ENCODE results near the gene COBLL1.

The COBLL1 gene

GRCh38 chr2:164839914-164840457, 1.6 kb downstream of the COBLL1 start:
- TF ChIP-seq TAF1 (IDR thresholded peaks at IDR 0.05; ENCODE audit: borderline replicate concordance, insufficient read depth, low read length) (no peak), SIN3A (IDR thresholded peaks at IDR 0.05; ENCODE audit: borderline replicate concordance, insufficient read depth, low read length) (no peak), REST (IDR thresholded peaks at IDR 0.05; ENCODE audit: insufficient read depth in 1 of 2, low read depth in 2 of 2, low read length in 2 of 2) (no peak), POLR2AphosphoS5 (IDR thresholded peaks at IDR 0.05; ENCODE audit: low read depth, low read length) (no peak), FOXP2 (optimal IDR thresholded peaks at IDR 0.05; ENCODE audit: borderline replicate concordance, extremely low read depth, extremely low read length, insufficient read depth) (no peak)

- no peak for TF ChIP-seq REST (IDR thresholded peaks at IDR 0.05; ENCODE audit: insufficient read depth in 1 of 2, low read depth in 2 of 2, low read length in 2 of 2)
- no peak for TF ChIP-seq TAF1 (IDR thresholded peaks at IDR 0.05; ENCODE audit: borderline replicate concordance, insufficient read depth, low read length)
- no peak for TF ChIP-seq POLR2AphosphoS5 (IDR thresholded peaks at IDR 0.05; ENCODE audit: low read depth, low read length)
- no peak for TF ChIP-seq FOXP2 (optimal IDR thresholded peaks at IDR 0.05; ENCODE audit: borderline replicate concordance, extremely low read depth, extremely low read length, insufficient read depth)
- no peak for TF ChIP-seq SIN3A (IDR thresholded peaks at IDR 0.05; ENCODE audit: borderline replicate concordance, insufficient read depth, low read length)
Observed at GRCh38 chr2:164837807-164838206, 3.8 kb downstream of the COBLL1 start.

- TF ChIP-seq FOXP2 (optimal IDR thresholded peaks at IDR 0.05; ENCODE audit: borderline replicate concordance, extremely low read depth, extremely low read length, insufficient read depth) (no peak), SIN3A (IDR thresholded peaks at IDR 0.05; ENCODE audit: borderline replicate concordance, insufficient read depth, low read length) (no peak), POLR2AphosphoS5 (IDR thresholded peaks at IDR 0.05; ENCODE audit: low read depth, low read length) (no peak), REST (IDR thresholded peaks at IDR 0.05; ENCODE audit: insufficient read depth in 1 of 2, low read depth in 2 of 2, low read length in 2 of 2) (no peak)
Observed at GRCh38 chr2:164836907-164837306, 4.7 kb downstream of the COBLL1 start.

GRCh38 chr2:164835302-164835701, 6.3 kb downstream of the COBLL1 start:
- TF ChIP-seq SIN3A (IDR thresholded peaks at IDR 0.05; ENCODE audit: borderline replicate concordance, insufficient read depth, low read length): no peak
- TF ChIP-seq TAF1 (IDR thresholded peaks at IDR 0.05; ENCODE audit: borderline replicate concordance, insufficient read depth, low read length): no peak
- TF ChIP-seq POLR2AphosphoS5 (IDR thresholded peaks at IDR 0.05; ENCODE audit: low read depth, low read length): no peak
- TF ChIP-seq FOXP2 (optimal IDR thresholded peaks at IDR 0.05; ENCODE audit: borderline replicate concordance, extremely low read depth, extremely low read length, insufficient read depth): no peak
- TF ChIP-seq REST (IDR thresholded peaks at IDR 0.05; ENCODE audit: insufficient read depth in 1 of 2, low read depth in 2 of 2, low read length in 2 of 2): no peak

GRCh38 chr2:164831887-164832286, 9.7 kb downstream of the COBLL1 start:
- TF ChIP-seq TAF1 (IDR thresholded peaks at IDR 0.05; ENCODE audit: borderline replicate concordance, insufficient read depth, low read length) (no peak), SIN3A (IDR thresholded peaks at IDR 0.05; ENCODE audit: borderline replicate concordance, insufficient read depth, low read length) (no peak), FOXP2 (optimal IDR thresholded peaks at IDR 0.05; ENCODE audit: borderline replicate concordance, extremely low read depth, extremely low read length, insufficient read depth) (no peak), REST (IDR thresholded peaks at IDR 0.05; ENCODE audit: insufficient read depth in 1 of 2, low read depth in 2 of 2, low read length in 2 of 2) (no peak), POLR2AphosphoS5 (IDR thresholded peaks at IDR 0.05; ENCODE audit: low read depth, low read length) (no peak)
